Heart right ventricle (tissue), 16 donors: ENCODE measurements around the gene VPS18. TPM values are rescaled to one million over a fixed set of nuclear protein-coding genes. Genes with fewer than 3 reads are reported as not detected.

Experiments used
- ATAC-seq, 8 donors: fragments of 200-7000 bp; cut with Tn5 transposase; one replicate each; pipeline ENCODE4 v1.9.1; 2020; ENCODE audit warnings: mild to moderate bottlenecking in 8 of 8, moderate library complexity in 8 of 8, moderate number of reproducible peaks in 1 of 8
- DNase-seq, 2 donors: peaks; one replicate each; pipeline ENCODE4 v3.0.0-alpha.2; 2020
- H3K27ac ChIP-seq, 10 donors: fragments of 200-600 bp; sonication (generic) in 2 of 10; one replicate each; pipeline versions ENCODE4 v1.5.0 to v1.8.0; 2020 to 2022; ENCODE audit warnings: mild to moderate bottlenecking in 3 of 10
- H3K27me3 ChIP-seq, 7 donors: fragments of 200-600 bp; one replicate each; pipeline ENCODE4 v1.8.0; 2021 to 2022; ENCODE audit warnings: mild to moderate bottlenecking in 2 of 7
- H3K36me3 ChIP-seq, 9 donors: fragments of 200-600 bp; sonication (generic) in 1 of 9; one replicate each; pipeline versions ENCODE4 v1.5.0 to v1.8.0; 2020 to 2022; ENCODE audit warnings: mild to moderate bottlenecking in 2 of 9
- H3K4me1 ChIP-seq, 9 donors: fragments of 200-600 bp; sonication (generic) in 1 of 9; one replicate each; pipeline versions ENCODE4 v1.5.0 to v1.8.0; 2020 to 2022; ENCODE audit warnings: mild to moderate bottlenecking in 4 of 9
- H3K4me3 ChIP-seq, 10 donors: fragments of 200-600 bp; sonication (generic) in 2 of 10; one replicate each; pipeline versions ENCODE4 v1.5.0 to v1.8.0; 2020 to 2022; ENCODE audit warnings: mild to moderate bottlenecking in 7 of 10, moderate library complexity in 2 of 10
- H3K9me3 ChIP-seq, 11 donors: fragments of 200-600 bp in 10 of 11; sonication (generic) in 2 of 11; one replicate each; pipeline versions ENCODE4 v1.5.0 to v1.8.0; 2013 to 2022; ENCODE audit warnings: mild to moderate bottlenecking in 2 of 11, control low read depth in 1 of 11, moderate library complexity in 1 of 11
- CTCF ChIP-seq, 9 donors: fragments of 200-600 bp; sonication (generic) in 2 of 9; IDR thresholded peaks; one replicate each; pipeline versions ENCODE4 v1.5.0 to v1.8.0; 2021 to 2022; ENCODE audit warnings: antibody characterized with exemption in 9 of 9, mild to moderate bottlenecking in 5 of 9, moderate library complexity in 1 of 9
- WGBS, 2 donors: extraction: QIAGEN DNeasy Blood & Tissue Kit; methylation state at CpG; one replicate each; pipeline ENCODE4 v1.1.7; 2013; ENCODE audit warnings: inconsistent platforms in 1 of 2; 5-methylcytosine and 5-hydroxymethylcytosine counted together
- intact Hi-C, 10 donors: fragments of 100-400 bp; cut with DNase I; formaldehyde crosslinking; loops; one replicate each; pipeline versions ENCODE4 v1.11.1 to v1.14.2; 2022
- polyA plus RNA-seq, 2 donors: library from polyadenylated mRNA; stranded (reverse); fragments of 200-250 nt; gene quantifications; one replicate each; pipeline ENCODE4 v1.2.3, GENCODE V29; 2013
- total RNA-seq, 10 donors: library from RNA; stranded (reverse); fragmentation: NEBNext Ultra II Directional in 3 of 10; extraction: Animal tissue kit (Norgen Biotek cat#: 25700) in 3 of 10; gene quantifications; one replicate each; pipeline versions ENCODE4 v1.2.1 to v1.2.4, GENCODE V29; 2021 to 2023
- donor health status: Arrhythmogenic right ventricular cardiomyopathy.
- donor health status: ischemic (EF 13 %, LVEDD 7.1; RV severe dilation, severe dysfunction).
- donor health status: healthy with polysubstance abuse.
- donor health status: DM: no; HTN: yes; CAD: no.
- donor health status: DM: no; HTN: no; CAD: no.
- donor health status: ischemic (EF 25% LVEDD 6.9; RV normal size, moderate dysfunction).
- donor health status: ischemic (EF 25% LVEDD 5.7; RV mildly dilated, moderate dysfunction).
- donor health status: healthy.
- donor health status: DM: yes; HTN: yes; CAD: no.
- donor health status: Ischemic cardiomyopathy.
- donor health status: ischemic (EF 35%, LVEDD 5.7; RV mildly dilated, moderate dysfunction).
- donor health status: nonischemic (EF 11% LVEDD 7.7; RV severe dilation, severe dysfunction).
- donor health status: DM: yes; HTN: yes; CAD: no.
- donor health status: PGD.
- donor health status: ischemic (EF 29% LVEDD 5.4; RV normal size, mild dysfunction).
- donor health status: nonischemic (EF 23%, LVEDD 6.1; RV moderate dilation, normal function).

Gene VPS18
- total and polyA plus RNA-seq, 12 donors: 10.5 to 25.0 (median 20.5) TPM

- Histone ChIP-seq H3K27ac (peak overlapping the region; percentile 86 to 96 (median 93)), H3K4me3 (peak overlapping the region in 9 of 10 donors; percentile 46 to 96 (median 63)), H3K36me3 (peaks cover 0 to 25% (median under 1%) of the 10 kb centered on the region in 9 donors), H3K9me3 (no peaks in the 10 kb centered on the region), H3K27me3 (no peaks in the 10 kb centered on the region), H3K4me1 (peaks cover 14 to 63% (median 55%) of the 10 kb centered on the region in 9 donors)
- peak; percentile 47 to 91 (median 69) for TF ChIP-seq CTCF (IDR thresholded peaks at IDR 0.05)
- ATAC-seq (peak; percentile 64 to 87 (median 76)), DNase-seq (peak; percentile 84)
- intact Hi-C loops: loop anchor here in 8 of 10 donors (1.0 to 10.0 kb wide), 8 partner anchors 34 to 81 kb away; no protein-coding TSS in a partner anchor
- WGBS, 2 donors: 1% methylated on average over 91 to 92 of the region's 92 CpGs
These were observed 47.5 kb downstream of the VPS18 start for GRCh38 chr15:40941528-40942336.

GRCh38 chr15:40942337-40942854 is 48.1 kb downstream of the VPS18 start:
- H3K27ac ChIP-seq: peak overlapping the region; percentile 86 to 96 (median 93)
- no peaks in the 10 kb centered on the region for H3K27me3 ChIP-seq
- H3K36me3 ChIP-seq: peaks cover 0 to 20% (median 0%) of the 10 kb centered on the region in 9 donors
- WGBS, 2 donors: 28 to 30% methylated on average over 15 of the region's 15 CpGs
- TF ChIP-seq CTCF (IDR thresholded peaks at IDR 0.05): no peak
- no peak for ATAC-seq
- intact Hi-C loops: loop anchor here in 8 of 10 donors (2.0 to 10.0 kb wide), 6 partner anchors 35 to 80 kb away; no protein-coding TSS in a partner anchor
- no peak for DNase-seq
- H3K4me3 ChIP-seq: peak overlapping the region in 9 of 10 donors; percentile 46 to 96 (median 63)
- H3K4me1 ChIP-seq: peaks cover 9 to 56% (median 48%) of the 10 kb centered on the region in 9 donors
- H3K9me3 ChIP-seq: no peaks in the 10 kb centered on the region

- Histone ChIP-seq H3K4me3 (peak overlapping the region in 8 of 10 donors; percentile 46 to 96 (median 63)), H3K36me3 (peaks cover 0 to 16% (median 0%) of the 10 kb centered on the region in 9 donors), H3K27ac (peak overlapping the region in 8 of 10 donors; percentile 89 to 96 (median 94)), H3K9me3 (no peaks in the 10 kb centered on the region), H3K4me1 (peaks cover 9 to 52% (median 44%) of the 10 kb centered on the region in 9 donors), H3K27me3 (no peaks in the 10 kb centered on the region)
- ATAC-seq: no peak
- intact Hi-C loops: loop anchor here in 8 of 10 donors (2.0 to 10.0 kb wide), 6 partner anchors 36 to 79 kb away; no protein-coding TSS in a partner anchor
- no peak for TF ChIP-seq CTCF (IDR thresholded peaks at IDR 0.05)
- DNase-seq: no peak
- 76 to 79% methylated on average over 12 of the region's 12 CpGs for WGBS, 2 donors
These were observed 48.6 kb downstream of the VPS18 start for GRCh38 chr15:40942878-40943277.

- intact Hi-C loops: loop anchor here in 8 of 10 donors (2.0 to 10.0 kb wide), 6 partner anchors 37 to 78 kb away; no protein-coding TSS in a partner anchor
- ATAC-seq: no peak
- Histone ChIP-seq H3K9me3 (no peaks in the 10 kb centered on the region), H3K4me1 (peaks cover 9 to 43% (median 35%) of the 10 kb centered on the region in 9 donors), H3K27ac (no peak overlapping the region), H3K4me3 (no peak overlapping the region), H3K27me3 (no peaks in the 10 kb centered on the region), H3K36me3 (peaks cover 0 to 6% (median 0%) of the 10 kb centered on the region in 9 donors)
- WGBS, 2 donors: 95 to 96% methylated on average over 9 of the region's 9 CpGs
- no peak for DNase-seq
- no peak for TF ChIP-seq CTCF (IDR thresholded peaks at IDR 0.05)
These were observed 49.6 kb downstream of the VPS18 start for GRCh38 chr15:40943764-40944365.
